Stimulated activated naive CD4-positive, alpha-beta T cell treated with Interleukin-2 at 50 U/mL for 16 hours (primary cell): ENCODE measurements around the gene FAF2.

ENCODE experiments used
- DNase-seq: peaks from one replicate; lab custom pipeline; 2025; lab: John Stamatoyannopoulos, UW

The FAF2 gene

DNA sequence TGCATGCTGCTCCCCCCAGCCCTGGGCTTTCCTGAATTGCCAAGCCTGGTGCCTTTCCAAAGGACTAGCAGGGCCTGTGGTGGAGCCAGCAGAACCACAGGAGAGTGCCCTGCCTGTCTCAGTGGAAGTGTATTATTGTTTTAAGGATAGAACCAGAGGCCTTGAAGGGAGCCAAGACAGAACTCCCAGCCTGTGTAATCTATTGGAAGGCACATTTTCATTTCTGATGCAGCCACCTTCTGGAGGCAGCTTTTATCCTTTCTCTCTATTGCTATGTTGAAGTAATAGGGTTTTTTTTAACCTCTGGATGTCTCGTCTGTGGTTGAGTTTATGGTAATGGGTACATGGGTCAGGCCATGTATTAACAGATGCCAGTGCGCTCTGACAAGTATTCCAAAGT lies 59.7 kb downstream of the FAF2 start:
- no peak for DNase-seq

DNA sequence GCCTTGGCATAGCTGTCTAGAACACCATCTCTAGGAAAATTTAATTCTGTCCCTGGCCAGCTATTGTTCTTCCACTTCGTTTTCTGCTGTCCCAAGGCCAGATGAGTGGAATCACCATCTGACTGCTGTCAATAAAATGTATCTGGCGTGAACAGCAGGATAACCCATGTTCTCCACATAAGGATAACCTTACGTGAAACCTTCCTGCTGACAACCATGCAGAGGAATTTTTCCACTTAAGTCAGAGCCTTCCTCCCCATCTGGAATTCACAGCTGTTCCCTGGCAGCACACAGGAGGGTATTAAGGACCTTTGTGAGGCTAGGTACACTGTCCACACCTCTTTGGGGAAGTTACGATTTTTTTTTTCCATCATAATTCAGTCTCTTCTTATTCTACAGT lies 60.4 kb downstream of the FAF2 start:
- DNase-seq: no peak

- DNase-seq: no peak
Observed at GRCh38 chr5:176513788-176514187, 65.6 kb downstream of the FAF2 start.

DNA sequence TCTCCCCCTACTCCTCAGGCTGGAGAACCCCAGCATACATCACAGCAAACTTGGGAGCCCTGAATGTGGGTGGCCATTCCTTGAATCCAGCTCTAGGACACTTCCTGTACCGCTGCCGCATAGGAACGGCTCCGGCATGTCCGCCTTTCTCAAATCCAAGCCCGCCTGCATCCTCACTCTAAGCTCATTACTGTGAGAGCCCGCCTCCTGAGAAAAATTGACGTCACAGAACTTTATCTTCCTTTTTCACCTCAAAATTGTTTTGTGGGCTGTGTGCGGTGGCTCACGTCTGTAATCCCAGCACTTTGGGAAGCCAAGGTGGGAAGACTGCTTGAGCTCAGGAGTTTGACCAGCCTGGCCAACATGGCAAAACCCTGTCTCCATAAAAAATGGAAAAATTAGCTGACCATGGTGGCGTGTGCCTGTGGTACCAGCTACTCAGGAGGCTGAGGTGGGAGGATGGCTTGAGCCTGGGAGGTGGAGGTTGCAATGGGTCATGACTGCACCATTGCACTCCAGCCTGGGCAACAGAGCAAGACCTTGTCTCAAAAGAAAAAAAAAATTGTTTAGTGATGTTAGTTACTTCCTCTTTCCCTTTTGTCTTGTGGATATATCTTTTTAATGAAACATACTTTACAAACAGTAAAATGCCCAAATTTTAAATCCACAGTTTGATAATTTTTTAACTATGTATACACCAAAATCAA lies 66.2 kb downstream of the FAF2 start:
- DNase-seq: no peak

GRCh38 chr5:176515396-176515795 lies 67.2 kb downstream of the FAF2 start:
- DNase-seq: no peak

GRCh38 chr5:176517053-176517661 lies 69.0 kb downstream of the FAF2 start:
- no peak for DNase-seq

DNA sequence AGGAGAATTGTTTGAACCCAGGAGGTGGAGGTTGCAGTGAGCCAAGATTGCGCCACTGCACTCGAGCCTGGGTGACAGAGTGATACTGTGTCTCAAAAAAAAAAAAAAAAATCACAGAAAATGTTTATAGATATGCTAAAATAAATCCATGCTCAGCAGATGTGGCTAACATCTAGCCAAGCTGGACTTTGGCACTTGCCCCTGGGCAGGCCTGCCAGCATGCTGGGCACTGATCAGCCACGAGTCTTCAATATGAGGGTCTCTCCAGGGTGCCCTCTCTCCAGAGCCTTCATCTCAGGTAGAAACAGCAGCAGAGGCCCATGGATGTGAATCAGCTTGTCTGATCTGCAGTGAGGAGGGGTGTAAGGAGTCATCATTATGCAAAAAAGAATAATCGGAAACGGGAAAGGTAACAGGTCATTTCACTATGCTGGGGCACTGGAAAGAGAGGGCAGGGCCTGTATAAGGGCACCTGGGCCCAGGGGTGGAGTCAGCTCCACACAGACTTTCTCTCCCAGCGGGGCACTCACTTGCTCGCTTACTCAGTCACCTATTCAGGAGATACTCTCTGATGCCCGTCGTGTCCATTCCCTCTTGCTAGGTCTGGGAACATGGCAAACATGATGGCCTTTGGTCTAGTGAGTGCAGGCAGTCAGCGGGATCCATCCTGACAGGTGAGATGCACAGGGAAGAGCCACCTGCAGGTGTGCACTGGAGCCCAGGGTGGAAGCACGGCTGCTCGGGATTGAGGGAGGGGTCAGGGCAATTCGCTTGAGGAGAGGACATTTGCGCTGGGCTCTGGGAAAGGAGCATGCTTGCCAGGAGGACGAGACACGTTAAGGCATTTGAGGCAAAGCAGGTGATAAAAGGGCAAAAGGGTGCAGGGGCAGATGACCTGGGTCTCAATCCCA lies 71.9 kb downstream of the FAF2 start:
- DNase-seq: no peak

DNA sequence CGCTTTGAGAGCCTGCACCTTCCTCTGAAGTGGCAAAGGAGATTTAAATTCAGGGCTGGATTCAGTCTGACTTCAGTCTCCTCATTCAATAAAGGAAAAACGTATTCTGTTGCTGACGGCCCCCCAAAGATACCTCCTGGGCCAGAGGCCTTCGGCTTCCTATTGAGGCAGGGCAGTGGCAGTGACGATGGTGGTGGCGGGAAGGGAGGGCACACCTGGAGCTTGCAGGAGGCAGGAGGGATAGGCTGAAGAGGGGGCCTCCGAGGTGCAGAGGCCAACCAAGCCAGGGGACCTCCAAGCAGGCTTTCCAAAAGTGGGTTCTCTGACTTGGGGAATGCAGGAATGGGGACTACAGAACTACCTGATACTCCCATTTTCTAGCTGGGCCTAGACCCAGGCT lies 73.1 kb downstream of the FAF2 start:
- DNase-seq: no peak

DNA sequence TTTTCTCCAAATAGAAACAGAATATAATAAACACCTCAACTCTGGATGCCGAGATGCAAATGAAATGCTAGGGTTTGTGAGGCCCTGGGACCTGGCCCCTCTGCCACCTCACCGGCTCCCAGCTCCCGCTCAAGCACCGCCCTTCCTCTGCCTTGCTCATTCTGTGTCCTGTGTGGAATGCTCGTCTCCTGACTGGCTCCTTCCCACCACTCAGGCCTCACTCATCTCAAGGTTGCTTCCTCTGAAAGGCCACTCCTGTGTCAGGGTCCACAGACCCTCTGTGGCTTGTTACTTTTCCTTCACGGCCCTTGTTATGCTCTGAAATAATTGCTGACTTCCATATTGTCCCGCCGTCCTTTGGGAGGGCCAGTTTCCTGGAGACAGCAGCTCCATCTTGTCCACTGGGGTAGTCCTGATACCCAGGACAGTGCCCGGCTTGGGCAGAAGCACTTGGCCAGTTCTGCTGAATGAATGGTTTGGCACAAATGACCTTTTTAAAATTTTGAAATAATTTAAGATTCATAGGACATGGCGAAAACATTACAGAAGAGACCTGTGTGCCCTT lies 73.6 kb downstream of the FAF2 start:
- DNase-seq: no peak

DNA sequence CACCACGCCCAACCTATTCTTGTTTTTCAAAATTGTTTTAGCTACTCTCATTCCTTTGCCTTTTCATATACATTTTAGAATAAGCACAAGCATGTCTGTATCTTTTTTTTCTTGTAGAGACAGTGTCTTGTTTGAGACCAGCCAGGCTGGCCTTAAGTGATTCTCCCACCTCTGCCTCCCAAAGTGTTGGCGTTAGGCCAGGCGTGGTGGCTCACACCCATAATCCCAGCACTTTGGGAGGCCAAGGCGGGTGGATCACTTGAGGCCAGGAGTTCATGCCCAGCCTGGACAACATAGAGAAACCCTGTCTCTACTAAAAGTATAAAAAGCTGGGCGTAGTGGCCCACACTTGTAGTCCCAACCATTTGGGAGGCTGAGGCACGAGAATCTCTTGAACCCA lies 76.0 kb downstream of the FAF2 start:
- no peak for DNase-seq

GRCh38 chr5:176524987-176525386 lies 76.8 kb downstream of the FAF2 start:
- no peak for DNase-seq

- no peak for DNase-seq
Observed at GRCh38 chr5:176525677-176526076, 77.5 kb downstream of the FAF2 start.

DNA sequence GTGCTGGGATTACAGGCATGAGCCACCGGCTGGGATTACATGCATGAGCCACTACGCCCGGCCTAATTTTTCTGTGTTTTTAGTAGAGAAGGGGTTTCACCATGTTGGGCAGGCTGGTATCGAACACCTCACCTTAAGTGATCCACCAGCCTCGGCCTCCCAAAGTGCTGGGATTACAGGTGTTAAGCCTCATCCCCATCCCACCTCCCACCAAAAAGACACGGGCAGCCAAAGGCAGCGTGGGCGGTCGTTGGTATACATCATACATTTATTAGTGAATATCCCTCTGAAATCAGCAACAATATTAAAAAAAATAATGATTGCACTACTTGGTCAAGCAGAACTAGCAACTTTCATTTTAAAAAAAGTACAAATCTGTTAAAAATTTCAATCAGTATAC lies 78.3 kb downstream of the FAF2 start:
- DNase-seq: no peak

- no peak for DNase-seq
Observed at GRCh38 chr5:176527246-176528222, 79.3 kb downstream of the FAF2 start.

- no peak for DNase-seq
Observed at GRCh38 chr5:176528301-176528700, 80.1 kb downstream of the FAF2 start.

DNA sequence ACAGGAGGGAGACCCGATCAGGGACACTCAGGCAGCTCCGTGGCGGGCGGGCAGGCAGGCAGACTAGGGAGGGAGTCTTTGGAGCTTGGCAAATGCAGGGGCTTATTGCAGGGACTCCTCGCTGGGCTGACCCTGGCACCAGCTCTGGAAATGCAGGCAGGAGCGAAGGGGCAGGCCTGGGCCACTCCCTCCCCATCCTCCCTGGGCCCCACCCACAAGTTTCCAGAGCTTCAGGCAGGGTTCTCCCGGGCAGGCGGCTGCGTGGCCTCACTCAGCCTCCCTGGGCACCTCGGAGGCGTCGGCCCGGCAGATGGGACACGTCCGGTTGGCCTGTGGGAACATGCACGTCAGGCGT lies 80.6 kb downstream of the FAF2 start:
- no peak for DNase-seq

DNA sequence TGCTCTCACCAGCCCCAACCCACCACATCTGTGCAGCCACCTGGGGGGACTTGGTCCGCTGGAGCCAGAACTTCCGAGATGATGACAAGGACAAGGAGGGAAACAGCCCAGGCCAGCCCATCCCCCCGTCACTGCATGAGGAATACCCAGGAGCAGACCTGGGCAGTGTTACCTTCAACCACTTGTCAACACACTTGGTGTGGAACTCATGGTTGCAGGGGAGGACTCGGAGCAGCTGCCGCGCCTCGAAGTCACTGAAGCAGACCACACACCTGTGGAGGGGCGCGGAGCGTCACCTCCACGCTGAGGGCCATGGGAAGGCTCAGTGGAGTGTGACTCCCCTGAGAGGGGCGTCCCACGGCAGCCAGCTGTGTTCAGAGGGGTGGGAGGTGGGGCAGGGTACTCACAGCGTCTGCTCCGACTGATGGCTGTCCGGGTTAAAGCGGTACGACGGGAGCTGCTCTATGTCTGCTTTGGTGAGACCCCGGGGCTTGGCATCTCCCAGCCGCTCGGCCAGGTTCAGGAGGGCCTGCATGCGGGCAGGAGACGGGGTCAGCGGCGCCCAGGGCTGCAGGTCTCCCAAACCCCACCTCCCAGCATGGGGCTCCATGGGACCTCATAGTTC lies 81.0 kb downstream of the FAF2 start:
- no peak for DNase-seq

GRCh38 chr5:176529741-176530141 lies 81.6 kb downstream of the FAF2 start:
- DNase-seq: peak; percentile 26

GRCh38 chr5:176530393-176530982 lies 82.3 kb downstream of the FAF2 start:
- no peak for DNase-seq
